IgD-negative memory B cell (primary cell): ENCODE data around the gene TIMP3. TPM values are rescaled to one million over a fixed set of nuclear protein-coding genes. Genes with fewer than 3 reads are reported as not detected.
"Not testable (repeated sequence)": the region's sequence is repeated elsewhere in the genome, so short reads cannot be mapped to it uniquely, and the experiment has no call there.

Experiments
- H3K27ac Mint-ChIP-seq, 3 donors: one replicate each; pipeline ENCODE4 v1.8.0; 2020 to 2022; ENCODE audit warnings: mild to moderate bottlenecking in 3 of 3, mixed read lengths in 3 of 3, moderate library complexity in 1 of 3
- H3K27me3 Mint-ChIP-seq: one replicate; pipeline ENCODE4 v1.8.0; 2021; ENCODE audit warnings: mixed read lengths
- H3K36me3 Mint-ChIP-seq: one replicate; pipeline ENCODE4 v1.8.0; 2020; ENCODE audit warnings: mild to moderate bottlenecking, mixed read lengths
- H3K4me1 Mint-ChIP-seq, 3 donors: one replicate each; pipeline ENCODE4 v1.8.0; 2020 to 2022; ENCODE audit warnings: mixed read lengths in 3 of 3, mild to moderate bottlenecking in 1 of 3
- H3K4me3 Mint-ChIP-seq, 4 donors: one replicate each; pipeline ENCODE4 v1.8.0; 2020 to 2022; ENCODE audit warnings: mild to moderate bottlenecking in 4 of 4, mixed read lengths in 4 of 4, moderate library complexity in 3 of 4
- H3K9me3 Mint-ChIP-seq, 3 donors: one replicate each; pipeline ENCODE4 v1.8.0; 2020 to 2021; ENCODE audit warnings: mixed read lengths in 3 of 3, mild to moderate bottlenecking in 1 of 3
- polyA plus RNA-seq: library from polyadenylated mRNA; unstranded; fragments of 300-500 nt; fragmentation: Illumina TruSeq; gene quantifications from one replicate; pipeline ENCODE4 v1.2.3, GENCODE V29; 2021

TIMP3 gene
- polyA plus RNA-seq: not detected

- Mint-ChIP-seq H3K9me3 (peaks cover 0 to 3% (median 0%) of the 10 kb centered on the region in 3 donors), H3K27ac (no peak within 1 kb of the TSS), H3K36me3 (peaks cover 1% of the 10 kb centered on the region), H3K27me3 (peaks cover 45% of the 10 kb centered on the region), H3K4me3 (peak within 1 kb of the TSS in 1 of 4 donors; percentile 49), H3K4me1 (peaks cover 0 to 3% (median 0%) of the 10 kb centered on the region in 3 donors)
These were observed at the start of gene TIMP3 for GRCh38 chr22:32801537-32802236. Gene TIMP3, plus strand, starts transcription at chr22:32801705. Its CDS starts 297 bp downstream, at chr22:32802002.

GRCh38 chr22:32752326-32752725, 49.2 kb upstream of the TIMP3 start:
- Mint-ChIP-seq H3K4me1 (no peaks in the 10 kb centered on the region), H3K9me3 (no peaks in the 10 kb centered on the region), H3K27ac (no peak overlapping the region), H3K27me3 (no peaks in the 10 kb centered on the region), H3K36me3 (peaks cover 4% of the 10 kb centered on the region), H3K4me3 (no peak overlapping the region)

- Mint-ChIP-seq H3K36me3 (peaks cover 4% of the 10 kb centered on the region), H3K4me1 (no peaks in the 10 kb centered on the region), H3K4me3 (peak overlapping the region in 1 of 4 donors; percentile 9), H3K9me3 (peaks cover 0 to 1% (median 0%) of the 10 kb centered on the region in 3 donors), H3K27ac (no peak overlapping the region), H3K27me3 (no peaks in the 10 kb centered on the region)
These were observed 48.5 kb upstream of the TIMP3 start for GRCh38 chr22:32752816-32753520.

GRCh38 chr22:32753591-32753990, 47.9 kb upstream of the TIMP3 start:
- Mint-ChIP-seq H3K4me1 (no peaks in the 10 kb centered on the region), H3K4me3 (no peak overlapping the region), H3K9me3 (peaks cover 0 to 1% (median 0%) of the 10 kb centered on the region in 3 donors), H3K36me3 (peaks cover 4% of the 10 kb centered on the region), H3K27ac (no peak overlapping the region), H3K27me3 (no peaks in the 10 kb centered on the region)

- Mint-ChIP-seq H3K27ac (no peak overlapping the region), H3K4me1 (no peaks in the 10 kb centered on the region), H3K4me3 (no peak overlapping the region), H3K27me3 (no peaks in the 10 kb centered on the region), H3K9me3 (peaks cover 0 to 1% (median 0%) of the 10 kb centered on the region in 3 donors), H3K36me3 (peaks cover 4% of the 10 kb centered on the region)
These were observed 47.0 kb upstream of the TIMP3 start for GRCh38 chr22:32754413-32755041.

- not testable (repeated sequence) for H3K4me1 Mint-ChIP-seq, H3K27ac Mint-ChIP-seq, H3K9me3 Mint-ChIP-seq, H3K36me3 Mint-ChIP-seq, H3K4me3 Mint-ChIP-seq
- H3K27me3 Mint-ChIP-seq: peaks cover 13% of the 10 kb centered on the region
These were observed 44.3 kb upstream of the TIMP3 start for GRCh38 chr22:32757086-32757762.

- no peaks in the 10 kb centered on the region for H3K36me3 Mint-ChIP-seq
- no peaks in the 10 kb centered on the region for H3K4me1 Mint-ChIP-seq
- peaks cover 0 to 4% (median 0%) of the 10 kb centered on the region in 3 donors for H3K9me3 Mint-ChIP-seq
- no peak overlapping the region for H3K4me3 Mint-ChIP-seq
- no peak overlapping the region for H3K27ac Mint-ChIP-seq
- H3K27me3 Mint-ChIP-seq: peaks cover 17% of the 10 kb centered on the region
These were observed 42.6 kb upstream of the TIMP3 start for GRCh38 chr22:32758866-32759385.

GRCh38 chr22:32760396-32760795, 41.1 kb upstream of the TIMP3 start:
- Mint-ChIP-seq H3K27ac (no peak overlapping the region), H3K4me1 (no peaks in the 10 kb centered on the region), H3K36me3 (no peaks in the 10 kb centered on the region), H3K9me3 (peaks cover 0 to 4% (median 0%) of the 10 kb centered on the region in 3 donors), H3K4me3 (no peak overlapping the region), H3K27me3 (peaks cover 18% of the 10 kb centered on the region)

GRCh38 chr22:32760815-32761214, 40.7 kb upstream of the TIMP3 start:
- peaks cover 0 to 4% (median 0%) of the 10 kb centered on the region in 3 donors for H3K9me3 Mint-ChIP-seq
- H3K4me1 Mint-ChIP-seq: no peaks in the 10 kb centered on the region
- H3K27me3 Mint-ChIP-seq: peaks cover 20% of the 10 kb centered on the region
- H3K27ac Mint-ChIP-seq: no peak overlapping the region
- H3K36me3 Mint-ChIP-seq: no peaks in the 10 kb centered on the region
- no peak overlapping the region for H3K4me3 Mint-ChIP-seq

- H3K27ac Mint-ChIP-seq: no peak overlapping the region
- no peaks in the 10 kb centered on the region for H3K36me3 Mint-ChIP-seq
- no peaks in the 10 kb centered on the region for H3K4me1 Mint-ChIP-seq
- peaks cover 0 to 4% (median 0%) of the 10 kb centered on the region in 3 donors for H3K9me3 Mint-ChIP-seq
- H3K4me3 Mint-ChIP-seq: no peak overlapping the region
- peaks cover 20% of the 10 kb centered on the region for H3K27me3 Mint-ChIP-seq
These were observed 40.1 kb upstream of the TIMP3 start for GRCh38 chr22:32761251-32761903.

GRCh38 chr22:32764330-32765131, 37.0 kb upstream of the TIMP3 start:
- Mint-ChIP-seq H3K4me1 (no peaks in the 10 kb centered on the region), H3K27me3 (peaks cover 20% of the 10 kb centered on the region), H3K9me3 (peaks cover 0 to 3% (median 0%) of the 10 kb centered on the region in 3 donors), H3K27ac (no peak overlapping the region), H3K4me3 (no peak overlapping the region), H3K36me3 (no peaks in the 10 kb centered on the region)

- Mint-ChIP-seq H3K9me3 (peaks cover 0 to 3% (median 0%) of the 10 kb centered on the region in 3 donors), H3K4me1 (no peaks in the 10 kb centered on the region), H3K36me3 (no peaks in the 10 kb centered on the region), H3K27ac (no peak overlapping the region), H3K27me3 (peaks cover 19% of the 10 kb centered on the region), H3K4me3 (no peak overlapping the region)
These were observed 36.3 kb upstream of the TIMP3 start for GRCh38 chr22:32765132-32765618.

GRCh38 chr22:32771756-32772155, 29.7 kb upstream of the TIMP3 start:
- peaks cover 4% of the 10 kb centered on the region for H3K27me3 Mint-ChIP-seq
- peaks cover 0 to 4% (median 3%) of the 10 kb centered on the region in 3 donors for H3K9me3 Mint-ChIP-seq
- H3K4me3 Mint-ChIP-seq: no peak overlapping the region
- H3K27ac Mint-ChIP-seq: no peak overlapping the region
- H3K4me1 Mint-ChIP-seq: no peaks in the 10 kb centered on the region
- no peaks in the 10 kb centered on the region for H3K36me3 Mint-ChIP-seq
